ENCODE results near the gene SERPINA4. TPM values are rescaled to one million over a fixed set of nuclear protein-coding genes. Genes with fewer than 3 reads are reported as not detected.

SERPINA4 gene
- total and polyA plus RNA-seq, 2 experiments from 2014 or later, result not detected

DNA sequence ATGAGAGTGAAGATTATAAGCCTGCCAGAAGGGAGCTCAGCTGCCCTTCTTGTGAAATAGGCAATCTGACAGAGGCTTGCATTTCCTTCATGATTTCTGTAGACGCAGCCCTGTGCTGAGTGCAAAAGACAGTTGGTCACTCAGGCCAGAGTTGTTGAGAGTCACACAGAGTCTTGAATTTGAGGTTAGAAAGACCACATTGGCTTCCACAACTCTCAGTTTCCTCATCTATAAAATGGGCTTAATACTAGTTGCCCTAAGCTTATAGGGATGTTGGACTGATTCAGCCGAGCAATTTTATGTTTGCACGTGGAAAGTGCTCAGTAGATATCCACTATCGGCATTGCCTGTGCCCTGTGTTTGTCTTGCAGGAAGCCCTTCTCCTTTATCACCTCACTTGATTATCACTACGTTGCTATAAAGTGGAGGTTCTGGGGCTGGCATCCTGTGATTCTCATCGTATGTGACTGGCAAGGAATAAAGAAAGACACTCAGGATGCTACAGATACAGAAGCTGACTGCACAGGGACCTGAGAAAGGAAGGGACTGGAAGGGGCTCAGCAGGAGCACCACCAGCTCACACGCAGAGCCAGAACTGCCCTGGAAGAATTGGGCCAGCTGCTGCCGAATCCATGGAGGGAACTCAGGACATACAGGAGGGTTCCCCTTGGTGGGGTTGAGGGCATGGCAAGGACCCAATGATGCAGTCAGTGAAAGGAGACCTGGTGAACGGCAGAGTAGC, 19.8 kb upstream of the SERPINA4 start:
- TF ChIP-seq ZNF331 (CRISPR knock-in tag; IDR thresholded peaks at IDR 0.05; ENCODE audit: low read depth) (no peak), REST (IDR thresholded peaks at IDR 0.05; ENCODE audit: unreplicated experiment) (no peak), NANOG (IDR thresholded peaks at IDR 0.05; ENCODE audit: borderline replicate concordance) (no peak), EZH2phosphoT487 (IDR thresholded peaks at IDR 0.05; ENCODE audit: unreplicated experiment) (no peak), EZH2 (IDR thresholded peaks at IDR 0.05; ENCODE audit: low read depth, unreplicated experiment) (no peak), ZNF114 (CRISPR knock-in tag; IDR thresholded peaks at IDR 0.05) (no peak), JUNB (IDR thresholded peaks at IDR 0.05; ENCODE audit: unreplicated experiment) (no peak), POLR2AphosphoS5 (IDR thresholded peaks at IDR 0.05; ENCODE audit: low read depth) (no peak), CTCF (conservative IDR thresholded peaks at IDR 0.05; ENCODE audit: low read depth in 2 of 2) (no peak), STAT1 (IDR thresholded peaks at IDR 0.05; ENCODE audit: unreplicated experiment) (no peak), CREB1 (CRISPR knock-in tag; IDR thresholded peaks at IDR 0.05; ENCODE audit: low read depth) (no peak)
- TF ChIP-seq, protein P1, sequence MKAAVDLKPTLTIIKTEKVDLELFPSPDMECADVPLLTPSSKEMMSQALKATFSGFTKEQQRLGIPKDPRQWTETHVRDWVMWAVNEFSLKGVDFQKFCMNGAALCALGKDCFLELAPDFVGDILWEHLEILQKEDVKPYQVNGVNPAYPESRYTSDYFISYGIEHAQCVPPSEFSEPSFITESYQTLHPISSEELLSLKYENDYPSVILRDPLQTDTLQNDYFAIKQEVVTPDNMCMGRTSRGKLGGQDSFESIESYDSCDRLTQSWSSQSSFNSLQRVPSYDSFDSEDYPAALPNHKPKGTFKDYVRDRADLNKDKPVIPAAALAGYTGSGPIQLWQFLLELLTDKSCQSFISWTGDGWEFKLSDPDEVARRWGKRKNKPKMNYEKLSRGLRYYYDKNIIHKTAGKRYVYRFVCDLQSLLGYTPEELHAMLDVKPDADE (IDR thresholded peaks at IDR 0.05), result no peak
- TF ChIP-seq, protein P2, sequence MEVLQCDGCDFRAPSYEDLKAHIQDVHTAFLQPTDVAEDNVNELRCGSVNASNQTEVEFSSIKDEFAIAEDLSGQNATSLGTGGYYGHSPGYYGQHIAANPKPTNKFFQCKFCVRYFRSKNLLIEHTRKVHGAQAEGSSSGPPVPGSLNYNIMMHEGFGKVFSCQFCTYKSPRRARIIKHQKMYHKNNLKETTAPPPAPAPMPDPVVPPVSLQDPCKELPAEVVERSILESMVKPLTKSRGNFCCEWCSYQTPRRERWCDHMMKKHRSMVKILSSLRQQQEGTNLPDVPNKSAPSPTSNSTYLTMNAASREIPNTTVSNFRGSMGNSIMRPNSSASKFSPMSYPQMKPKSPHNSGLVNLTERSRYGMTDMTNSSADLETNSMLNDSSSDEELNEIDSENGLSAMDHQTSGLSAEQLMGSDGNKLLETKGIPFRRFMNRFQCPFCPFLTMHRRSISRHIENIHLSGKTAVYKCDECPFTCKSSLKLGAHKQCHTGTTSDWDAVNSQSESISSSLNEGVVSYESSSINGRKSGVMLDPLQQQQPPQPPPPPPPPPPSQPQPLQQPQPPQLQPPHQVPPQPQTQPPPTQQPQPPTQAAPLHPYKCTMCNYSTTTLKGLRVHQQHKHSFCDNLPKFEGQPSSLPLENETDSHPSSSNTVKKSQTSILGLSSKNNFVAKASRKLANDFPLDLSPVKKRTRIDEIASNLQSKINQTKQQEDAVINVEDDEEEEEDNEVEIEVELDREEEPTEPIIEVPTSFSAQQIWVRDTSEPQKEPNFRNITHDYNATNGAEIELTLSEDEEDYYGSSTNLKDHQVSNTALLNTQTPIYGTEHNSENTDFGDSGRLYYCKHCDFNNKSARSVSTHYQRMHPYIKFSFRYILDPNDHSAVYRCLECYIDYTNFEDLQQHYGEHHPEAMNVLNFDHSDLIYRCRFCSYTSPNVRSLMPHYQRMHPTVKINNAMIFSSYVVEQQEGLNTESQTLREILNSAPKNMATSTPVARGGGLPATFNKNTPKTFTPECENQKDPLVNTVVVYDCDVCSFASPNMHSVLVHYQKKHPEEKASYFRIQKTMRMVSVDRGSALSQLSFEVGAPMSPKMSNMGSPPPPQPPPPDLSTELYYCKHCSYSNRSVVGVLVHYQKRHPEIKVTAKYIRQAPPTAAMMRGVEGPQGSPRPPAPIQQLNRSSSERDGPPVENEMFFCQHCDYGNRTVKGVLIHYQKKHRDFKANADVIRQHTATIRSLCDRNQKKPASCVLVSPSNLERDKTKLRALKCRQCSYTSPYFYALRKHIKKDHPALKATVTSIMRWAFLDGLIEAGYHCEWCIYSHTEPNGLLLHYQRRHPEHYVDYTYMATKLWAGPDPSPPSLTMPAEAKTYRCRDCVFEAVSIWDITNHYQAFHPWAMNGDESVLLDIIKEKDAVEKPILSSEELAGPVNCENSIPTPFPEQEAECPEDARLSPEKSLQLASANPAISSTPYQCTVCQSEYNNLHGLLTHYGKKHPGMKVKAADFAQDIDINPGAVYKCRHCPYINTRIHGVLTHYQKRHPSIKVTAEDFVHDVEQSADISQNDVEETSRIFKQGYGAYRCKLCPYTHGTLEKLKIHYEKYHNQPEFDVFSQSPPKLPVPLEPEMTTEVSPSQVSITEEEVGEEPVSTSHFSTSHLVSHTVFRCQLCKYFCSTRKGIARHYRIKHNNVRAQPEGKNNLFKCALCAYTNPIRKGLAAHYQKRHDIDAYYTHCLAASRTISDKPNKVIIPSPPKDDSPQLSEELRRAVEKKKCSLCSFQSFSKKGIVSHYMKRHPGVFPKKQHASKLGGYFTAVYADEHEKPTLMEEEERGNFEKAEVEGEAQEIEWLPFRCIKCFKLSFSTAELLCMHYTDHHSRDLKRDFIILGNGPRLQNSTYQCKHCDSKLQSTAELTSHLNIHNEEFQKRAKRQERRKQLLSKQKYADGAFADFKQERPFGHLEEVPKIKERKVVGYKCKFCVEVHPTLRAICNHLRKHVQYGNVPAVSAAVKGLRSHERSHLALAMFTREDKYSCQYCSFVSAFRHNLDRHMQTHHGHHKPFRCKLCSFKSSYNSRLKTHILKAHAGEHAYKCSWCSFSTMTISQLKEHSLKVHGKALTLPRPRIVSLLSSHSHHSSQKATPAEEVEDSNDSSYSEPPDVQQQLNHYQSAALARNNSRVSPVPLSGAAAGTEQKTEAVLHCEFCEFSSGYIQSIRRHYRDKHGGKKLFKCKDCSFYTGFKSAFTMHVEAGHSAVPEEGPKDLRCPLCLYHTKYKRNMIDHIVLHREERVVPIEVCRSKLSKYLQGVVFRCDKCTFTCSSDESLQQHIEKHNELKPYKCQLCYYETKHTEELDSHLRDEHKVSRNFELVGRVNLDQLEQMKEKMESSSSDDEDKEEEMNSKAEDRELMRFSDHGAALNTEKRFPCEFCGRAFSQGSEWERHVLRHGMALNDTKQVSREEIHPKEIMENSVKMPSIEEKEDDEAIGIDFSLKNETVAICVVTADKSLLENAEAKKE (CRISPR knock-in tag; IDR thresholded peaks at IDR 0.05), result no peak
- Mint-ChIP-seq H3K4me1 (peaks cover 19% of the 10 kb centered on the region), H3K27ac (no peak overlapping the region), H3K9me3 (no peaks in the 10 kb centered on the region), H3K36me3 (ENCODE audit: low read depth) (no peaks in the 10 kb centered on the region), H3K4me3 (no peak overlapping the region), H3K27me3 (ENCODE audit: insufficient read depth, low read depth, poor library complexity) (peaks cover 7% of the 10 kb centered on the region)
- DNase-seq (ENCODE audit: low spot score), result no peak
- Histone ChIP-seq H3K4me3 (no peak overlapping the region), H3K9me2 (ENCODE audit: insufficient read depth) (0 out of 2 replicates have a peak, but pooled peaks cover 1% of the 10 kb centered on the region), H3K4me2 (no peak overlapping the region), H3K27me3 (ENCODE audit: insufficient read depth) (no peaks in the 10 kb centered on the region), H3K79me2 (replicated peaks; ENCODE audit: insufficient read depth) (no peaks in the 10 kb centered on the region), H2AFZ (no peak overlapping the region), H3K27ac (ENCODE audit: low read depth) (no peak overlapping the region), H3K36me3 (ENCODE audit: insufficient read depth) (no peaks in the 10 kb centered on the region), H3F3A (replicated peaks; ENCODE audit: low read depth) (no peaks in the 10 kb centered on the region), H4K20me1 (replicated peaks; ENCODE audit: insufficient read depth) (no peaks in the 10 kb centered on the region), H3K4me1 (ENCODE audit: insufficient read depth) (peaks cover 7% of the 10 kb centered on the region; the same call in 1 of the 2 replicates)
- no peak for ATAC-seq

Data from GM23338 (cell line).